H1 (cell line): ENCODE data around the gene TRDMT1. TPM values are rescaled to one million over a fixed set of nuclear protein-coding genes. Genes with fewer than 3 reads are reported as not detected.

ENCODE experiments used
- POLR2A ChIP-seq, 2 experiments: IDR thresholded peaks; 1 replicate in 1 of 2; 2 replicates in 1 of 2; pipeline ENCODE4 v1.6.1; 2011; ENCODE audit warnings: low read depth in 2 of 2, low read length in 2 of 2, mild to moderate bottlenecking in 2 of 2; ENCODE audit errors: control extremely low read depth in 1 of 2
- SIN3A ChIP-seq, 2 experiments: IDR thresholded peaks in 1 of 2; conservative IDR thresholded peaks in 1 of 2; 2 replicates each; pipeline ENCODE4 v1.6.1; 2011 to 2012; ENCODE audit warnings: low read length in 2 of 2, improper control_type of control experiment in 1 of 2, low read depth in 1 of 2, mild to moderate bottlenecking in 1 of 2
- polyA plus RNA-seq, 7 experiments: library from polyadenylated mRNA; depleted of rRNA in 3 of 7; stranded (reverse) in 5 of 7; unstranded in 2 of 7; fragments of >200 nt in 5 of 7; fragments of 200-250 nt in 2 of 7; gene quantifications; 1 replicate in 5 of 7; 2 replicates in 1 of 7; 4 replicates in 1 of 7; pipeline versions ENCODE4 v1.2.1 to v1.2.3, GENCODE V29; 2011 to 2013; ENCODE audit warnings: missing spikeins in 2 of 7, mixed read lengths in 2 of 7
- total RNA-seq: library from RNA; stranded (reverse); fragmentation: NEBNext Ultra II Directional; extraction: Animal tissue kit (Norgen Biotek cat#: 25700); gene quantifications from 2 replicates; pipeline ENCODE4 v1.2.1, GENCODE V29; 2021
- TF ChIP-seq, protein P1 (sequence below): IDR thresholded peaks from 2 replicates; pipeline ENCODE4 v1.6.1; 2012; ENCODE audit warnings: inconsistent platforms

TRDMT1 gene
- total and polyA plus RNA-seq, 2 of the 8 experiments (the other 6 are each of a cell fraction or from before 2014, with no cell fraction given): 7.4 to 21.4 TPM

DNA sequence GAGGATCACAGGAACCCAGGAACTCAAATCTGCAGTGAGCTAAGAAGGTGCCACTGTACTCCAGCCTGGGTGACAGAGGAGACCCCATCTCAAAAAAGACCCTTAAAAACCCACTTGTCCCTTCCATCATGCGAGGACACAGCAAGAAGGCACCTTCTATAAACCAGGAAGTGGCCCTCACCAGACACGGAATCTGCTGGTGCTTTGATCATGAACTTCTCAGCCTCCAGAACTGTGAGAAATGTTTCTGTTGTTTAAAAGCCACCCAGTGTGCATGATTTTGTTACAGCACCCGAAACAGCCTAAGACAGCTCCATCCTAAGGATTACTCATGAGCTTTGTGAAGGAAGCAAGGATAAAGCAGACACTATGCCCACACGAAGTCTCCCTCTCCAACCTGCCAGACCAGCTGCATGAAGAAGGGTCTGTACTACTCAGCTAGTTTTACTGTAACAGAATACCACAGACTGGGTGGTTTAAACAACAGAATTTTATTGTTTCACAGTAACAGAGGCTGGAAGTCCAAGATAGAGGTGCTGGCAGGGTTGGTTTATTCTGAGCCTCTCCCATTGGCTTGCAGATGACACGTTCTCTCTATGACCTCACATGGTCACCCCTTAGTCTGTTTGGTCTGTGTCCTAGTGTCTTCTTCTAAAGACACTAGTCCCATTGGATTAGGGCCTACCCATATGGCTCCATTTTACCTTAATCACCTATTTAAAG lies 40.3 kb upstream of the TRDMT1 start (continued):
- TF ChIP-seq, protein P1, sequence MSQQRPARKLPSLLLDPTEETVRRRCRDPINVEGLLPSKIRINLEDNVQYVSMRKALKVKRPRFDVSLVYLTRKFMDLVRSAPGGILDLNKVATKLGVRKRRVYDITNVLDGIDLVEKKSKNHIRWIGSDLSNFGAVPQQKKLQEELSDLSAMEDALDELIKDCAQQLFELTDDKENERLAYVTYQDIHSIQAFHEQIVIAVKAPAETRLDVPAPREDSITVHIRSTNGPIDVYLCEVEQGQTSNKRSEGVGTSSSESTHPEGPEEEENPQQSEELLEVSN: no peak
- TF ChIP-seq SIN3A (conservative IDR thresholded peaks at IDR 0.05 in 1 of 2, IDR thresholded peaks at IDR 0.05 in 1 of 2; ENCODE audit: low read depth in 1 of 2, low read length in 2 of 2) (no peak), POLR2A (IDR thresholded peaks at IDR 0.05; ENCODE audit: control extremely low read depth in 1 of 2, low read depth in 2 of 2, low read length in 2 of 2) (no peak)
- TF ChIP-seq, all 59 proteins: peak for 0
